Measurements from ENCODE around the gene ADAMTS3. TPM values are rescaled to one million over a fixed set of nuclear protein-coding genes. Genes with fewer than 3 reads are reported as not detected.

ADAMTS3 gene
- total RNA-seq, 1 donor from 2014 or later: 0.10 TPM

GRCh38 chr4:72489267-72489666, 79.8 kb downstream of the ADAMTS3 start:
- no peak for TF ChIP-seq CTCF (IDR thresholded peaks at IDR 0.05; ENCODE audit: partially characterized antibody, unreplicated experiment)
- Mint-ChIP-seq H3K9me3 (ENCODE audit: unreplicated experiment) (peaks cover 3% of the 10 kb centered on the region), H3K4me3 (ENCODE audit: unreplicated experiment) (no peak overlapping the region), H3K36me3 (ENCODE audit: unreplicated experiment) (peaks cover 4% of the 10 kb centered on the region), H3K27me3 (ENCODE audit: unreplicated experiment) (no peaks in the 10 kb centered on the region), H3K27ac (ENCODE audit: unreplicated experiment) (no peak overlapping the region), H3K4me1 (ENCODE audit: low read depth, unreplicated experiment) (no peaks in the 10 kb centered on the region)
- DNase-seq: no peak

- H3K4me1 Mint-ChIP-seq (ENCODE audit: low read depth, unreplicated experiment): no peaks in the 10 kb centered on the region
- H3K4me3 Mint-ChIP-seq (ENCODE audit: unreplicated experiment): no peak overlapping the region
- no peaks in the 10 kb centered on the region for H3K36me3 Mint-ChIP-seq (ENCODE audit: unreplicated experiment)
These were observed 82.0 kb downstream of the ADAMTS3 start for GRCh38 chr4:72486991-72487390.

GRCh38 chr4:72484981-72485380, 84.0 kb downstream of the ADAMTS3 start:
- no peak overlapping the region for H3K4me3 Mint-ChIP-seq (ENCODE audit: unreplicated experiment)
- TF ChIP-seq CTCF (IDR thresholded peaks at IDR 0.05; ENCODE audit: partially characterized antibody, unreplicated experiment): no peak
- H3K4me1 Mint-ChIP-seq (ENCODE audit: low read depth, unreplicated experiment): no peaks in the 10 kb centered on the region
- no peaks in the 10 kb centered on the region for H3K36me3 Mint-ChIP-seq (ENCODE audit: unreplicated experiment)
- H3K9me3 Mint-ChIP-seq (ENCODE audit: unreplicated experiment): no peaks in the 10 kb centered on the region
- H3K27me3 Mint-ChIP-seq (ENCODE audit: unreplicated experiment): no peaks in the 10 kb centered on the region
- no peak overlapping the region for H3K27ac Mint-ChIP-seq (ENCODE audit: unreplicated experiment)
- DNase-seq: no peak

More at GRCh38 chr4:72486991-72487390, 82.0 kb downstream of the ADAMTS3 start:
- Mint-ChIP-seq H3K9me3 (ENCODE audit: unreplicated experiment) (no peaks in the 10 kb centered on the region), H3K27ac (ENCODE audit: unreplicated experiment) (no peak overlapping the region), H3K27me3 (ENCODE audit: unreplicated experiment) (no peaks in the 10 kb centered on the region)
- TF ChIP-seq CTCF (IDR thresholded peaks at IDR 0.05; ENCODE audit: partially characterized antibody, unreplicated experiment): no peak
- DNase-seq: no peak

GRCh38 chr4:72473434-72473900, 95.6 kb downstream of the ADAMTS3 start:
- no peaks in the 10 kb centered on the region for H3K36me3 Mint-ChIP-seq (ENCODE audit: unreplicated experiment)
- H3K4me3 Mint-ChIP-seq (ENCODE audit: unreplicated experiment): no peak overlapping the region
- no peak for TF ChIP-seq CTCF (IDR thresholded peaks at IDR 0.05; ENCODE audit: partially characterized antibody, unreplicated experiment)
- no peaks in the 10 kb centered on the region for H3K4me1 Mint-ChIP-seq (ENCODE audit: low read depth, unreplicated experiment)
- no peaks in the 10 kb centered on the region for H3K27me3 Mint-ChIP-seq (ENCODE audit: unreplicated experiment)
- H3K9me3 Mint-ChIP-seq (ENCODE audit: unreplicated experiment): no peaks in the 10 kb centered on the region
- no peak overlapping the region for H3K27ac Mint-ChIP-seq (ENCODE audit: unreplicated experiment)
- DNase-seq: no peak

GRCh38 chr4:72471816-72472215, 97.2 kb downstream of the ADAMTS3 start:
- no peak for TF ChIP-seq CTCF (IDR thresholded peaks at IDR 0.05; ENCODE audit: partially characterized antibody, unreplicated experiment)
- Mint-ChIP-seq H3K9me3 (ENCODE audit: unreplicated experiment) (no peaks in the 10 kb centered on the region), H3K27me3 (ENCODE audit: unreplicated experiment) (peaks cover 1% of the 10 kb centered on the region), H3K27ac (ENCODE audit: unreplicated experiment) (no peak overlapping the region), H3K4me3 (ENCODE audit: unreplicated experiment) (no peak overlapping the region), H3K4me1 (ENCODE audit: low read depth, unreplicated experiment) (no peaks in the 10 kb centered on the region), H3K36me3 (ENCODE audit: unreplicated experiment) (no peaks in the 10 kb centered on the region)
- no peak for DNase-seq
